Amniotic epithelial cell (primary cell): Measurements from ENCODE around the gene ZNF664.

ENCODE experiments used
- DNase-seq: peaks from one replicate; pipeline ENCODE4 v3.0.0-alpha.2; 2010; ENCODE audit warnings: low read depth

ZNF664 gene

GRCh38 chr12:123990511-123990910, 17.5 kb downstream of the ZNF664 start:
- DNase-seq, result peak; percentile 72

GRCh38 chr12:123991372-123991951, 18.4 kb downstream of the ZNF664 start:
- no peak for DNase-seq

- no peak for DNase-seq
Observed at GRCh38 chr12:123992118-123992825, 19.3 kb downstream of the ZNF664 start.

GRCh38 chr12:123995023-123995748, 22.2 kb downstream of the ZNF664 start:
- peak; percentile 83 for DNase-seq

- DNase-seq, result no peak
Observed at GRCh38 chr12:123996581-123996980, 23.6 kb downstream of the ZNF664 start.

GRCh38 chr12:123997033-123997822, 24.2 kb downstream of the ZNF664 start:
- no peak for DNase-seq

GRCh38 chr12:123997908-123998307, 24.9 kb downstream of the ZNF664 start:
- no peak for DNase-seq

- DNase-seq, result peak; percentile 80
Observed at GRCh38 chr12:123998344-123998990, 25.5 kb downstream of the ZNF664 start.

- peak; percentile 78 for DNase-seq
Observed at GRCh38 chr12:123998991-123999359, 26.0 kb downstream of the ZNF664 start.

- no peak for DNase-seq
Observed at GRCh38 chr12:124000111-124000510, 27.1 kb downstream of the ZNF664 start.

- DNase-seq, result no peak
Observed at GRCh38 chr12:124001343-124001742, 28.3 kb downstream of the ZNF664 start.

GRCh38 chr12:124002021-124002644, 29.1 kb downstream of the ZNF664 start:
- peak; percentile 91 for DNase-seq

- DNase-seq, result no peak
Observed at GRCh38 chr12:124002654-124003053, 29.6 kb downstream of the ZNF664 start.

GRCh38 chr12:124004233-124004875, 31.3 kb downstream of the ZNF664 start:
- DNase-seq, result no peak

- no peak for DNase-seq
Observed at GRCh38 chr12:124006085-124006845, 33.2 kb downstream of the ZNF664 start.

- no peak for DNase-seq
Observed at GRCh38 chr12:124006846-124007713, 34.1 kb downstream of the ZNF664 start.

GRCh38 chr12:124007826-124008570, 35.0 kb downstream of the ZNF664 start:
- DNase-seq, result no peak

- DNase-seq, result no peak
Observed at GRCh38 chr12:124008595-124008994, 35.6 kb downstream of the ZNF664 start.
